PC-3 (cell line): ENCODE results near the gene SRGAP1. TPM values are rescaled to one million over a fixed set of nuclear protein-coding genes. Genes with fewer than 3 reads are reported as not detected.

Experiments used
- ATAC-seq: fragments of 200-7000 bp; cut with Tn5 transposase; 2 replicates; pipeline ENCODE4 v1.9.1; 2020; ENCODE audit warnings: mild to moderate bottlenecking, moderate library complexity
- BruUV-seq: library from RNA; stranded (reverse); fragments of 400-500 nt; replicated peaks from 2 replicates; lab custom pipeline; 2021; lab: Mats Ljungman, UMichigan
- CTCF ChIA-PET: fragments of 300-600 bp; sonication (Branson Sonifier 250); formaldehyde crosslinking; loops from one replicate; lab custom pipeline; 2022; ENCODE audit warnings: antibody characterized with exemption; lab: Charles Lee
- POLR2A ChIA-PET: fragments of 300-600 bp; sonication (Branson Sonifier 250); formaldehyde crosslinking; loops from one replicate; lab custom pipeline; 2022; ENCODE audit warnings: antibody characterized with exemption; ENCODE audit not compliant: unreplicated experiment; lab: Charles Lee
- DNase-seq: peaks from one replicate; pipeline ENCODE4 v3.0.0-alpha.2; 2015
- H2AFZ ChIP-seq: fragments of 300-600 bp; sonication (generic); 2 replicates; pipeline ENCODE4 v1.6.0; 2016; ENCODE audit warnings: antibody characterized with exemption, low read length
- H3F3A ChIP-seq: fragments of 300-600 bp; sonication (generic); one replicate; pipeline ENCODE4 v1.6.0; 2017; ENCODE audit warnings: antibody characterized with exemption, low read length, control low read depth, mild to moderate bottlenecking; ENCODE audit not compliant: unreplicated experiment
- H3K27ac ChIP-seq: fragments of 300-600 bp; sonication (generic); 2 replicates; pipeline ENCODE4 v1.5.1; 2016; ENCODE audit warnings: mild to moderate bottlenecking, low read length
- H3K27me3 ChIP-seq: fragments of 300-600 bp; sonication (generic); 2 replicates; pipeline ENCODE4 v1.6.1; 2016; ENCODE audit warnings: low read length, mixed read lengths
- H3K36me3 ChIP-seq: fragments of 300-600 bp; sonication (generic); 2 replicates; pipeline ENCODE4 v1.6.1; 2016; ENCODE audit warnings: low read depth, mixed run types, low read length, mixed read lengths
- H3K4me1 ChIP-seq: fragments of 300-600 bp; sonication (generic); 2 replicates; pipeline ENCODE4 v1.5.1; 2016; ENCODE audit warnings: low read length; ENCODE audit not compliant: insufficient read depth
- H3K4me2 ChIP-seq: fragments of 300-600 bp; sonication (generic); 2 replicates; pipeline ENCODE4 v1.6.0; 2016; ENCODE audit warnings: low read length
- H3K4me3 ChIP-seq: fragments of 300-600 bp; sonication (generic); 2 replicates; pipeline ENCODE4 v1.5.1; 2016; ENCODE audit warnings: mild to moderate bottlenecking, low read length, mixed read lengths
- H3K79me2 ChIP-seq: fragments of 300-600 bp; sonication (generic); 2 replicates; pipeline ENCODE4 v1.6.1; 2017; ENCODE audit warnings: low read length, mixed read lengths
- H3K9ac ChIP-seq: fragments of 300-600 bp; sonication (generic); 2 replicates; pipeline ENCODE4 v1.6.0; 2016; ENCODE audit warnings: mild to moderate bottlenecking, low read length
- H3K9me2 ChIP-seq: fragments of 300-600 bp; sonication (generic); replicated peaks from 2 replicates; pipeline ENCODE4 v1.6.1; 2016; ENCODE audit warnings: mixed run types, low read length, mixed read lengths
- H3K9me3 ChIP-seq: fragments of 300-600 bp; sonication (generic); 2 replicates; pipeline ENCODE4 v1.6.1; 2016; ENCODE audit warnings: low read length, mixed read lengths
- H4K20me1 ChIP-seq: fragments of 300-600 bp; sonication (generic); 2 replicates; pipeline ENCODE4 v1.6.1; 2016; ENCODE audit warnings: low read length, mixed read lengths
- CTCF ChIP-seq: fragments of 300-600 bp; sonication (generic); conservative IDR thresholded peaks from 2 replicates; pipeline ENCODE4 v1.5.1; 2017; ENCODE audit warnings: antibody characterized with exemption, low read depth, mild to moderate bottlenecking, low read length
- EZH2 ChIP-seq: fragments of 300-600 bp; sonication (generic); IDR thresholded peaks from one replicate; pipeline ENCODE4 v1.6.1; 2017; ENCODE audit warnings: antibody characterized with exemption, mild to moderate bottlenecking, low read length; ENCODE audit not compliant: unreplicated experiment
- EZH2phosphoT487 ChIP-seq: fragments of 300-600 bp; sonication (generic); IDR thresholded peaks from 2 replicates; pipeline ENCODE4 v1.6.1; 2018; ENCODE audit warnings: mild to moderate bottlenecking, antibody characterized with exemption, low read length, borderline replicate concordance
- intact Hi-C: fragments of 100-400 bp; cut with micrococcal nuclease; formaldehyde crosslinking; loops from 2 replicates; pipeline ENCODE4 v1.9.0; 2023
- total RNA-seq: library from RNA; depleted of rRNA; stranded (reverse); fragments of >200 nt; gene quantifications from 2 replicates; pipeline ENCODE4 v1.2.3, GENCODE V29; 2014

Gene SRGAP1
- total RNA-seq, 1 experiment from 2014 or later, result 11.0 TPM

GRCh38 chr12:64085154-64085553, 240.7 kb downstream of the SRGAP1 start:
- BruUV-seq, result no TSS peak

GRCh38 chr12:64085996-64086395, 241.5 kb downstream of the SRGAP1 start:
- POLR2A ChIA-PET, result interaction anchor here (1.1 kb wide), 1 partner anchor 242 kb away, joined by 3 read pairs; no protein-coding TSS in a partner anchor
- no peak overlapping the region for H3K4me2 ChIP-seq
- H3K9me2 ChIP-seq, result no peaks in the 10 kb centered on the region
- H3K27me3 ChIP-seq, result no peaks in the 10 kb centered on the region
- H3K4me3 ChIP-seq, result no peak overlapping the region
- DNase-seq (peak; percentile 53), ATAC-seq (no peak)
- BruUV-seq, result no TSS peak
- peak overlapping the region; percentile 16 for H3K27ac ChIP-seq
- H2AFZ ChIP-seq, result no peak overlapping the region
- H3F3A ChIP-seq, result peaks cover 9% of the 10 kb centered on the region
- peaks cover 60% of the 10 kb centered on the region for H3K4me1 ChIP-seq
- H3K36me3 ChIP-seq, result peaks cover 20% of the 10 kb centered on the region; the same call in 1 of the 2 replicates
- no peaks in the 10 kb centered on the region for H3K9me3 ChIP-seq
- H3K9ac ChIP-seq, result no peak overlapping the region
- TF ChIP-seq CTCF, result no peak
- no peak for TF ChIP-seq EZH2
- TF ChIP-seq EZH2phosphoT487, result no peak
- no peaks in the 10 kb centered on the region for H4K20me1 ChIP-seq
- intact Hi-C loops, result loop anchor here (5.0 kb wide), 4 partner anchors 136 to 239 kb away; partner anchors contain the start of gene KICS2
- H3K79me2 ChIP-seq, result no peaks in the 10 kb centered on the region; the same call in 1 of the 2 replicates
- CTCF ChIA-PET, result no interaction called here

More at GRCh38 chr12:64085154-64085553, 240.7 kb downstream of the SRGAP1 start:
- Histone ChIP-seq H3K9me3 (no peaks in the 10 kb centered on the region), H3K36me3 (peaks cover 20% of the 10 kb centered on the region; the same call in 1 of the 2 replicates), H2AFZ (no peak overlapping the region), H3K27ac (no peak overlapping the region), H3K27me3 (no peaks in the 10 kb centered on the region), H4K20me1 (no peaks in the 10 kb centered on the region), H3K4me2 (no peak overlapping the region), H3F3A (peaks cover 9% of the 10 kb centered on the region), H3K9ac (no peak overlapping the region), H3K79me2 (no peaks in the 10 kb centered on the region; the same call in 1 of the 2 replicates), H3K4me3 (no peak overlapping the region), H3K9me2 (no peaks in the 10 kb centered on the region), H3K4me1 (peaks cover 68% of the 10 kb centered on the region)
- TF ChIP-seq CTCF (no peak), EZH2 (no peak), EZH2phosphoT487 (no peak)
- POLR2A ChIA-PET, result interaction anchor here (1.1 kb wide), 1 partner anchor 241 kb away, joined by 3 read pairs; no protein-coding TSS in a partner anchor
- intact Hi-C loops, result loop anchor here (5.0 kb wide), 4 partner anchors 137 to 238 kb away; partner anchors contain the start of gene KICS2
- DNase-seq (no peak), ATAC-seq (no peak)
- CTCF ChIA-PET, result no interaction called here

- ChIA-PET POLR2A (no interaction called here), CTCF (no interaction called here)
- intact Hi-C loops, result loop anchor here (5.0 kb wide), 4 partner anchors 135 to 240 kb away; partner anchors contain the start of gene KICS2
- H3K4me1 ChIP-seq, result peaks cover 53% of the 10 kb centered on the region
- no peaks in the 10 kb centered on the region for H3K79me2 ChIP-seq
- H3K27ac ChIP-seq, result 0 out of 2 replicates have a peak overlapping the region, but pooled peaks have one; percentile 2
- no peak overlapping the region for H2AFZ ChIP-seq
- no peaks in the 10 kb centered on the region for H3K9me2 ChIP-seq
- H3F3A ChIP-seq, result peaks cover 9% of the 10 kb centered on the region
- H4K20me1 ChIP-seq, result no peaks in the 10 kb centered on the region
- BruUV-seq, result no TSS peak
- H3K36me3 ChIP-seq, result peaks cover 21% of the 10 kb centered on the region; the same call in 1 of the 2 replicates
- H3K27me3 ChIP-seq, result no peaks in the 10 kb centered on the region
- no peak for TF ChIP-seq EZH2phosphoT487
- no peak for TF ChIP-seq CTCF
- TF ChIP-seq EZH2, result no peak
- ATAC-seq (no peak), DNase-seq (no peak)
- H3K9ac ChIP-seq, result no peak overlapping the region
- no peaks in the 10 kb centered on the region for H3K9me3 ChIP-seq
- no peak overlapping the region for H3K4me2 ChIP-seq
- no peak overlapping the region for H3K4me3 ChIP-seq
These were observed 242.4 kb downstream of the SRGAP1 start for GRCh38 chr12:64086946-64087345.
